ENCODE measurements around the gene ANGEL1.

DNA sequence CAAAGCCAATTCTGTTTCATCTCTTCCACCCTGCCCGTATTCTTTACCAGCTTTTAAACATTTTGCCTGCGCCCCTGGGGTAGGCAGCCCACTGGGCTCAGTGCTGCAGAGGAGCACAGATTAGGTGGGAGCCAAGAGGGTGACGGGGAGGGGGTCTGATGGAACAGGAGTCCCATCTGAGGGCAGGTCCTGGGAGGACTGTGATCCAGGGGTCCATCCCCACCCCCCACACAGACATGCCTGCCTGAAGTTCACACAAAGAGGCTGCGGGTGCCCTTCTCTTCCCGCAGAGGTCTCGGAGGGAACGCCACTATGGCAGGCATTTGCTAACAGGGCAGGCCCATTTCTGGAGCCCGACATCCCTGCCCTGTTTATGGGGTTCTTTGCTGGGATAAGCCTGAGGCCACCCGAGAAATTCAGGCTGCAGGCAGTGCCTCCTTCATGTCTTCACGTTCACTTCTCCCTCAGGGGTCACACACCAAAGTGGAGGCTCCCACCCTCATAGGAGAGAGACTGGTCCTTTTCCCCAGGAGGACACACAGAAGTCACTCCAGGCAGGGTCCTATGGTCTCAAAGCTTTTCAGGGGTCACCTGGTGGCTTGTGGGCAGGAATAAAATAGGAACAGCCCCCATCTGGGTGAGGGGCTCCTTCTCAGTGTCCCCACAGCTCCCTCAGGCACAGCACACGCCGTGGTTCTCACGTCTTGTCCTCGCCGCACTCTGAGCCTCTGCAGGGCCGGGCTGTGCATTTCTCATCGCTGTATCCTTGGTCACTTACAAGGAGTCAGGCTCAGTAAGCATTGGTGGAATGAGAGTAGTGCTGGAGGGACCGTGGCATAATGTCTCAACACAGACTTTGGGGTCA is 38.5 kb downstream of the ANGEL1 start:
- no peak for TF ChIP-seq EZH2 (IDR thresholded peaks at IDR 0.05; ENCODE audit: low read depth, low read length, severe bottlenecking)
- no peak for TF ChIP-seq EP300 (IDR thresholded peaks at IDR 0.05; ENCODE audit: borderline replicate concordance in 1 of 2, low read depth in 2 of 2, low read length in 2 of 2)

Data from H1 (cell line).